ENCODE measurements around the gene TNIP2. TPM values are rescaled to one million over a fixed set of nuclear protein-coding genes. Genes with fewer than 3 reads are reported as not detected.
A peak's percentile ranks its signal among the peaks of the same experiment; 100 is the strongest.

The TNIP2 gene
- total and polyA plus RNA-seq, 2 donors (not counting 1 experiment from before 2014, with no cell fraction given): 47.6 to 71.9 TPM

DNA sequence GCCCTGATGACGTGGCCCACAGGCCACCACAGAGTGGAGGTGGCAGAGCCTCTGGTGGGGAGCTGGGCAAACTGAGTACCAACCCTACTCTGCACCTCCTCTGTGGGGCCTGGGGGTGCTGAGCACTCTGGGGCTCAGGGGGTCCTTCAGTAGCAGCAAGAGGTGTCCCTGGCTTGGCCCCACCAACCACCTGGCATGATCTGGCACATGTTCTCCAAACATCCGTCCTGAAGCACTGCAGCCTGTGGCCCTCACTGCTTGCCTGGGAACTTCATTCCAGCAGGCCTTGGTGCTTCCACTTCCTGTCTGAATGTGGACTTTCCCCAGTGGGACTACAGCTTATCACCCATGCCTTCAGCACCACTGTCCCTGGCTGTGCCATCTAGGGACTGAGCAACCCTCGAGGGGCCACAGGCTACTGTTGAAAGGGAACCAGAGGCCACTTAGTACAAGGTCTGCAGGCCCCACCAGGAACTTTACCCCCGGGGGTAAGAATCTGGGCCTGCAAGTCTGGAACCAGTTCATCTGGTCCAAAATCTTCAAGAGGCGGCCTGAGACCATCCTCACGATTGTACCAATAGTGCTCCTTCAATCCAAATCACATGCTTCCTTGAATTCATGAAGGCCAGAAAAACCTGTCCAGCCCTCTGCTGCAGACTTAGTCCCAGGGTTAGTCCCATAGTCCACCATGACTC, 13.2 kb downstream of the TNIP2 start:
- ChIA-PET CTCF (no interaction called here), POLR2A (no interaction called here)
- WGBS (ENCODE audit: insufficient coverage): 96% methylated on average over 6 of the region's 6 CpGs
- Histone ChIP-seq H3K79me2 (ENCODE audit: control insufficient read depth, insufficient read depth, low read length) (peaks cover 19% of the 10 kb centered on the region), H3K4me2 (replicated peaks; ENCODE audit: low read depth, low read length, poor library complexity, severe bottlenecking) (no peak overlapping the region), H3K27me3 (replicated peaks in 1 of 4; ENCODE audit: control extremely low read depth in 1 of 4, control insufficient read depth in 3 of 4, insufficient read depth in 4 of 4, low read length in 3 of 4) (no peaks in the 10 kb centered on the region), H3K27ac (ENCODE audit: low read length in 2 of 2) (peak overlapping the region in 1 of 2 donors; percentile 12), H3K4me3 (ENCODE audit: control extremely low read depth in 1 of 5, extremely low read depth in 1 of 5, insufficient read depth in 1 of 5, low read depth in 2 of 5, low read length in 4 of 5) (no peak overlapping the region), H3K4me1 (ENCODE audit: control insufficient read depth in 2 of 2, insufficient read depth in 2 of 2, low read length in 2 of 2) (peaks cover 25 to 28% of the 10 kb centered on the region in 2 donors), H3K9ac (ENCODE audit: low read length) (no peak overlapping the region), H3K9me3 (ENCODE audit: control extremely low read depth in 1 of 3, control insufficient read depth in 2 of 3, insufficient read depth in 1 of 3, low read length in 2 of 3) (no peaks in the 10 kb centered on the region), H2AFZ (ENCODE audit: insufficient read depth, low read depth, low read length, poor library complexity, severe bottlenecking) (no peak overlapping the region), H4K20me1 (ENCODE audit: control insufficient read depth, insufficient read depth, low read length, poor library complexity, severe bottlenecking) (peaks cover 15% of the 10 kb centered on the region), H3K36me3 (replicated peaks in 1 of 2; ENCODE audit: control extremely low read depth in 1 of 2, control insufficient read depth in 1 of 2, extremely low read depth in 1 of 2, insufficient read depth in 2 of 2, low read length in 1 of 2) (peaks cover 4 to 57% of the 10 kb centered on the region in 2 experiments)
- peak overlapping the region; percentile 37 for H3K27ac Mint-ChIP-seq
- no peak overlapping the region for H3K4me3 Mint-ChIP-seq
- H3K27me3 Mint-ChIP-seq: no peaks in the 10 kb centered on the region
- DNase-seq (no peak), ATAC-seq (ENCODE audit: low read depth) (no peak)
- peaks cover 34% of the 10 kb centered on the region for H3K4me1 Mint-ChIP-seq
- intact Hi-C loops (cut with micrococcal nuclease): loop anchor here (10.0 kb wide), 1 partner anchor 302 kb away; no protein-coding TSS in a partner anchor
- H3K9me3 Mint-ChIP-seq (ENCODE audit: insufficient read depth): no peaks in the 10 kb centered on the region
- TF ChIP-seq CTCF (IDR thresholded peaks at IDR 0.05) (no peak), EZH2 (IDR thresholded peaks at IDR 0.05; ENCODE audit: borderline replicate concordance, insufficient read depth, low read depth, low read length, poor library complexity, severe bottlenecking) (no peak)

DNA sequence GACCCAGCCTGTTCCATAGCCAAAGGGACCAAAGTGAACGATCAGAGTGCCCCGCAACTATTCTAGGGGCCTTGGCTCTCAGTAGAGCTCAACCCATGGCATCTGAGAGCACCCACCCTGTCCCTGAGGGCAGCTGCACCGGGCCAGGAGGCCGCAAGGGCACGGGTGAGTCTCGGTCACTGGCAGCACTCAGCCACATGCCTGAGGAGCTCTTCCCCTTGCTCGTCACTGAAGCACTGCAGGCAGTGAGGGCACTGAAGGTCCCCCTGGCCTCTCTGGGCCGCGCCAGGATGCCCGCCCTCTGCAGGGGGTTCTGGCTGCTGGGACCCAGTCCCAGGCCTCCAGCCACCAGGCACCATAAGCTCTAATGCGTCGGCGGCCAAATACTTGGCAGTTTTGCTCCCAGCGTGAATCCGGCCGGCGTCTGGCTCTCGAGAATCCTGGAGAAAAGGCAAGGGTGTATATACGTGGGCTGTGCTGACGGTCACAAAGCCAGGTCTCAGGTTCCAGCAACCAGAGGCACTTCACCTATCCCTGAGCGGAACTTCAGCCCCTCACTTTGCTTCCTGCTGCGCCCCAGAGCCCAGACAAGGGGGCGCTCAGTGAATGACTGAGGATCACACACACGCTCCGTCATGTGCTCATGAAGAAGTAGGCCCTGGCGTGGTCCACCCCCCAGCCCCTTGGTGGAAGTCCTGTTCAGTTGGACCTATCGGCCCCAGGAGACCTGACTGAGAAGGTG, 13.9 kb downstream of the TNIP2 start:
- Histone ChIP-seq H3K36me3 (replicated peaks in 1 of 2; ENCODE audit: control extremely low read depth in 1 of 2, control insufficient read depth in 1 of 2, extremely low read depth in 1 of 2, insufficient read depth in 2 of 2, low read length in 1 of 2) (peaks cover 4 to 51% of the 10 kb centered on the region in 2 experiments), H3K27ac (ENCODE audit: low read length in 2 of 2) (peak overlapping the region in 1 of 2 donors; percentile 12), H2AFZ (ENCODE audit: insufficient read depth, low read depth, low read length, poor library complexity, severe bottlenecking) (no peak overlapping the region), H3K27me3 (replicated peaks in 1 of 4; ENCODE audit: control extremely low read depth in 1 of 4, control insufficient read depth in 3 of 4, insufficient read depth in 4 of 4, low read length in 3 of 4) (no peaks in the 10 kb centered on the region), H3K4me1 (ENCODE audit: control insufficient read depth in 2 of 2, insufficient read depth in 2 of 2, low read length in 2 of 2) (peaks cover 18 to 21% of the 10 kb centered on the region in 2 donors), H3K9ac (ENCODE audit: low read length) (no peak overlapping the region), H3K79me2 (ENCODE audit: control insufficient read depth, insufficient read depth, low read length) (peaks cover 13% of the 10 kb centered on the region), H3K9me3 (ENCODE audit: control extremely low read depth in 1 of 3, control insufficient read depth in 2 of 3, insufficient read depth in 1 of 3, low read length in 2 of 3) (no peaks in the 10 kb centered on the region), H3K4me2 (replicated peaks; ENCODE audit: low read depth, low read length, poor library complexity, severe bottlenecking) (no peak overlapping the region), H3K4me3 (ENCODE audit: control extremely low read depth in 1 of 5, extremely low read depth in 1 of 5, insufficient read depth in 1 of 5, low read depth in 2 of 5, low read length in 4 of 5) (no peak overlapping the region), H4K20me1 (ENCODE audit: control insufficient read depth, insufficient read depth, low read length, poor library complexity, severe bottlenecking) (peaks cover 10% of the 10 kb centered on the region)
- ATAC-seq (ENCODE audit: low read depth) (no peak), DNase-seq (no peak)
- WGBS (ENCODE audit: insufficient coverage): 97% methylated on average over 27 of the region's 27 CpGs
- ChIA-PET POLR2A (no interaction called here), CTCF (no interaction called here)
- no peaks in the 10 kb centered on the region for H3K27me3 Mint-ChIP-seq
- TF ChIP-seq CTCF (IDR thresholded peaks at IDR 0.05): no peak
- TF ChIP-seq EZH2 (IDR thresholded peaks at IDR 0.05; ENCODE audit: borderline replicate concordance, insufficient read depth, low read depth, low read length, poor library complexity, severe bottlenecking): no peak
- no peak overlapping the region for H3K27ac Mint-ChIP-seq
- peaks cover 27% of the 10 kb centered on the region for H3K4me1 Mint-ChIP-seq
- intact Hi-C loops (cut with micrococcal nuclease): loop anchor here (10.0 kb wide), 1 partner anchor 303 kb away; no protein-coding TSS in a partner anchor
- H3K9me3 Mint-ChIP-seq (ENCODE audit: insufficient read depth): no peaks in the 10 kb centered on the region
- no peak overlapping the region for H3K4me3 Mint-ChIP-seq
